GM21825 (cell line): Measurements from ENCODE around the gene SHC2.
"Not testable (repeated sequence)": the region's sequence is repeated elsewhere in the genome, so short reads cannot be mapped to it uniquely, and the experiment has no call there.

Experiments
- ATAC-seq: cut with Tn5 transposase; IDR thresholded peaks from one replicate; pipeline ENCODE4 v1.9.1; 2021; ENCODE audit warnings: mild to moderate bottlenecking, moderate library complexity; ENCODE audit not compliant: unreplicated experiment

The SHC2 gene

DNA sequence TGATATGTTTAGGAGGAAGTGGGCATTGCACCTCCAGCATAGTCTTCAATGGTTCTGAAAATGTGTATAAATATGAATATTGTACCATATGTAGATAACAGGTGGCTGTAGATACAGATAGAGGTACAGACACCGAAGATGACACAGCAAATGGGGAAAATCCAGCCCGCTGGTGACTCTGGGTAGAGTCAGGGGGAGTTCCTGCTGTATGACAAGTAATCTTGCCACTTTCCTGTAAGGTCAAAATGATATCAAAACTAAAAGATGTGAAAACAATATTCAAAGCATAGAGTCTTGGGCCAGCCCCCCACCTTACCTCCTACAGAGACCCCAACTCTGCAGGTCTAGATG, 69.7 kb downstream of the SHC2 start:
- no peak for ATAC-seq

DNA sequence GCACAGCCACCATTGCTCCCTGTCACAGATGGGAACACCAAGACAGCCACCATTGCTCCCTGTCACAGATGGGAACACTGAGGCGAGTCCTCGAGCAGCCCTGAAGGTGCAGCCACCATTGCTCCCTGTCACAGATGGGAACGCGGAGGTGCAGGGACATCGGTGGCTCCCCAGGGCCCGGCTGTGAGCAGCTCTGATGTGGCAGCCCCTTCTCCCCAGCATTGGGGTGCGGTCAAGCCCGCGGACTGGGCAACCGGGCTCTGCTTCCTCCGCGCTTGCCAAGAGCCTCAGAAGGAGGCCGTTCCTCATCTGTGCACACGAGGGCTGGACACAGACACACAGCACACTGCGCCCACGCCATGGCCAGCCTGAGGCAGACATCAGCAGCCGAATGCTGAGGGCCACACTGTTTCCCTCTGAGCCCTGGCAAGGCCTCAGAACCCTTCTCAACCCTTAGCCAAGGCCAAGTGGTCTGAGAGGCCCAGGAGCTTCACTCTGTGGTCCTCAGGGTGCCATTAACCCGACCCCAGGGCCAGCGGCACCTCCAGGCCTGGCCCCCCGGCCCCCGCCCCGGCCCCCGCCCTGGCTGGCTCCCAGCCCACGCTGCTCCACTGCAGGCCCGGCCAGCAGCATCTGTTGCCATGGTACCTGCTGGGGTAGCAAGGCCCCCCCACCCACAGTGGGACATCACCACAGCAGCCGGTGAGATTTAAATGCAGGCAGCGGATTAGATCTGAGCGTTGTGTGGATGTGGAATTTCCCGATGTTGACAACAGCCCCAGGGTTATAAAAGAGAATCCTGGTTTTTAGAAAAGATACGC, 70.2 kb downstream of the SHC2 start:
- ATAC-seq, result no peak

DNA sequence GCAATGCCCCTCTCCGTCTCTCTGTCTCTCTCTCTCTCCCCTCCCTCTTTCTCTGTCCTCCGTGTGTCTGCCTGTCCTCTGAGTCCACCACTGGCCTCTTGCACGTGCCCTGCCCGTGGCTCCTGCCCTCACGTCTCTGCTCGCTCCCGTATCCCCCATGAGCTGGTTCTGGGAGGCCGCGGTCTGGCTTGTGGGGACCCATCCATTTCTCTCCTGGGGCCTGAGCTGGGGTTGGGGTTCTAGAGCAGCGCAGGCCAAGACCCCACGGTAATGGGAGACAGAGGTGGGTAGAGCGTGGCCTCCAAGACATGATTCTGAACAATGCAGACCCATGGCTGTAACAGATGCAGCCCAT, 70.9 kb downstream of the SHC2 start:
- no peak for ATAC-seq

GRCh38 chr19:389255-389934, 71.4 kb downstream of the SHC2 start:
- no peak for ATAC-seq

- ATAC-seq, result no peak
Observed at GRCh38 chr19:388691-389090, 72.1 kb downstream of the SHC2 start.

GRCh38 chr19:387777-388176, 73.1 kb downstream of the SHC2 start:
- ATAC-seq, result no peak

- ATAC-seq, result not testable (repeated sequence)
Observed at GRCh38 chr19:386632-387301, 74.1 kb downstream of the SHC2 start.

GRCh38 chr19:386189-386588, 74.6 kb downstream of the SHC2 start:
- ATAC-seq, result not testable (repeated sequence)

DNA sequence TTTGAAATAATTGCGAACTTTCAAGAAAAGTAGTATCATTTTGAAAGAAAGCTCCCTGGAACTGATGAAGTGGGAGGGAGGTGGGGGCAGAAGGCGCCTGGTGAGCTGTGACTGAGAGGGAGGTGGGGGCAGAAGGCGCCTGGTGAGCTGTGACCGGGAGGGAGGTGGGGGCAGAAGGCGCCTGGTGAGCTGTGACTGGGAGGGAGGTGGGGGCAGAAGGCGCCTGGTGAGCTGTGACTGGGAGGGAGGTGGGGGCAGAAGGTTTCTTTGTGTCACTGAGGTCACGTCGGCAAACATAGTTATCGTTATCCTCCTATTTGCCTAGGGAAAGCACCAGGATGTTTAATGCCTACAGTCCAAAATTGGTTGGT, 76.0 kb downstream of the SHC2 start:
- no peak for ATAC-seq

DNA sequence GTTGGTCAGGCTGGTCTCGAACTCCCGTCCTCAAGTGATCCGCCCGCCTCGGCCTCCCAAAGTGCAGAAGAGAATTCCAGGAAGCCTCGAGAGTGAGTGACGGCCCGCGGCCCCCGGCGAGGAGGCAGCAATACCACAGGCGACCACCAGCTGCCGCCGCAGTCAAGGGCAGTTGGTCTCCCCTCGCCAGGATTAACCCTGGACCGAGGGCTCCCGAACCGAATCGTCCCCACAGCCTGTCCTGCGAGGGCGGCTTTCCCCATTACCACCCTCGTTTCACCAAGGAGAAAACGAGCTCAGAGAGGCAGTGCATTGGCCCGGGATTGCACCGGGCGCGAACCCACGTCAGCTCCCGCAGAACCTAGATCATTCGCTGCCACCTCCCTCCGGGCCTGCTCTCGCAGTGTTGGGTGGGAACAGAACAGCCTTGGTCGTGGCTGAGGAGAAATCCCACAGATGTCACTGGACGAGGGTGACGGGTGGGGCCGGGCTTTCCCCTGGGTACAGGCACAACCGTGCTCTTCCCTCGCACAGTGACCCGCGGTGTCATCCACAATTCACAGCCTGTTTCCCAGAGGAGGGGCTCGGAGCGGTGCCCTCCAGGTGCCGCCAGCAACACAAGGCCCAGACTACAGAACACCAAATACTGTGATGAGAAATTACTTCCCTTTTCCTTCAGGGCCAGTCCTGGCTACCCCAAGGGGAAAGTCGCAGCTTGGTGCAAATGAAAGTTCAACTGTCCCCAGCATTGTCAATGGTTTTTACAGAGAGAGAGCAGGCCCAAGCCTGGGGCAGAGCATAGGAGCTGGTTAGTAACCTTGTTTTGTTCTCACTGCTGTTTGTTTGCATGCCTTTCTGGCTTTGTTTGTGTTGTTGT, 76.7 kb downstream of the SHC2 start:
- ATAC-seq, result no peak

DNA sequence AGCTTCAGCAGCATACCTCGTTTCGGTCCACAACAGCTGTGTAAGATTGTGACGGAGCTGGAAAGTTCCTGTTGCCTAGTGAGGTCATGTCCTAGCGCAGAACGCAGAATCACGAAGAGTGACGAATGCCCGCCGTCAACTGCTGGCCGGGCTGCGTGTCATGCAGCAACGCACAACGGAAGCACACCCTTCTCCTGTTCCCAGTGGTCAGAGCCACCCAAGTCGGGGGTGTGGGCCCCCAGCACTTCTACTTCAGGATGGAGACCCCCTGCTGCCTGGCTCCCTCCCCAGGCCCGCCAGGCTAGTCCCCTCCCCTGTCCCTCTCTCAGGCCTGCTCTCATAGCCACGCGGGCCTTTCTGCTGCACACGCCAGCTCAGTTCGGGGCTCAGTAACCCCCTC, 77.8 kb downstream of the SHC2 start:
- no peak for ATAC-seq

DNA sequence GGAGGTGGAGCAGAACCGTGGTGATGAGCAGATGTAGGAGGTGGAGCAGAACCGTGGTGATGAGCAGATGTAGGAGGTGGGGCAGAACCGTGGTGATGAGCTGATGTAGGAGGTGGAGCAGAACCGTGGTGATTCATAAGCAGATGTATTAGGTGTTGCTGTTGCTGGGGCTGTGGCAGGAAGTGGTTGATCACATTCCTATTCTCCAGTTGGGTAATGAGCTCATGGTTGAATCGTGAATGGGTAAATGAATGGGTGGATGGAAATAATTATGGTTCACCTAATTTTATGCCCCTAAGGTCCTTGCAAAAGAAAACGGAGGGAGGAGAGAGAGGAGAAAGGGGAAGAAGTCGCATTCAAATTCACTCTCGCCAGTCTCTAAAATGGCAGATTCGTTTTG, 78.3 kb downstream of the SHC2 start:
- not testable (repeated sequence) for ATAC-seq

- ATAC-seq, result not testable (repeated sequence)
Observed at GRCh38 chr19:381901-382300, 78.9 kb downstream of the SHC2 start.

- ATAC-seq, result not testable (repeated sequence)
Observed at GRCh38 chr19:380618-381219, 80.1 kb downstream of the SHC2 start.

GRCh38 chr19:379796-380195, 81.0 kb downstream of the SHC2 start:
- ATAC-seq, result no peak

- ATAC-seq, result no peak
Observed at GRCh38 chr19:378706-379105, 82.1 kb downstream of the SHC2 start.

DNA sequence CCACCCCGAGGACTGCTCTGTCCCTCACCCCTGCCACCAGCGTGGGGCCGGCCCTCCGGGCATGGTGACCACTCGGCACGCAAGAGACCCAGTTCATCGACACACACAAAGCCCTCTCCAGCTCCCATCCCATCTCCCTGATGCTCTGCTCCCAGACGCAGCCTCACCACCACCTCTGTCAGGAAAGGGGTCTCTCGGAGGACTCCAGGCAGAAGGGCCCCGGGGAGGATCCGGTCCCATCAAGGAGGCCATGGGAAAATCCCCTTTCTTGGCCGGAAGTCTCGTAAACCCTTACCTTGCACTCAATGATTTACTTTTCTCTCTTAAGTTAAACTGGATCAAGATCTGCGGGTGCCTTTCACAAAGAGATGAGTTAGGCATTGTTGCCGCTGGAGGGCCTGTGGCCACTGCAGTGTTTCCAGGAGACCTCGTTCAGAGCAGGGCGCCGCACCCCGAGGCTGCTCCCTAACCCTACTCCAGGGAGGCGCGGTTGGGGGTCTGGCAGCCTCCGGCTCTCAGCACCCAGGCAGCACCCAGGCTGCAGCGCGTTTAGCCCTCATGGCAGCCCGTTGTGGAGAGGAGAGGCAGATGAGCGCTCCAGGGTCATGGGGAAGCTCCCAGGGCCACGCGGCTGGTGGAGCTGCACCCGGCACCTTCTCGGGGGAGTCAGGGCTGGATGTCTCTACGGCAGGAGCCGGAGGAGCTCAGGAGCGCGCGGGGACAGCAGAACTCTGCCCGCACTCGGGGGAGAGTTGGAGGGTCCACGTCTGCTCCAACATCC, 82.8 kb downstream of the SHC2 start:
- ATAC-seq, result no peak

DNA sequence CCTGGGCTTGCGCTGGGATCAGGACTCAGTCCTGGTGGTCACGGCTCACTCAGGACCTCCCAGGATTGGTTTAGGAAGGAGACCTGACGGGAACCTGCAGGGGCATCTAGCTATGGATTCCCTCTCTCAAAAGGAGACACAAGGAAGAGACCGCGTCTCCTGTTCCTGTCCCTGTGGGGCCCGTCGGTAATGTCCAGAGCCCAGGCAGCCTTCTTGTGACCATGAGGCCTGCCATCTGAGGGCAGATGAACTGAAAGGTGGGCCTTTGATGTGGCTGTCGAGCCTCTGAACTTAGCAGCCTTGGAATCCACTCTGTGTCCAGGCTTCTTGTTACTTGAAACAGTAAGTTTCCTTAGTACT, 84.7 kb downstream of the SHC2 start:
- ATAC-seq, result no peak

- no peak for ATAC-seq
Observed at GRCh38 chr19:375395-376110, 85.3 kb downstream of the SHC2 start.

DNA sequence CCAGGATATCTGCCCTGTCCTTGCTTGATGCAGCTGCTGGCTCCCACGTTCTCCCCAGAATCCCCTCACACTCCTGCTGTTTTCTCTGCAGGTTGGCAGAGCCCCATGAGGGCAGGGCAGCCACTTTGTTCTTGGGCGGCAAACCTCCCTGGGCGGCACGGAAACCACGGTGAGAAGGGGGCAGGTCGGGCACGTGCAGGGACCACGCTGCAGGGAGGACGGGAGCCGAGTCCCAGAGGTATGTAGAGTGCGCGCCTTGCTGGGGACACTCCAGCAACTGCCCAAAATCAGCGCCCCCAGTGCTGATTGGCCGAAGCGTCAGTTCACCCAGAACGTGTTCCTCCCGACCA, 86.0 kb downstream of the SHC2 start:
- no peak for ATAC-seq
